GM19324 (cell line): Measurements from ENCODE around the gene KLHL17.
"Not testable (repeated sequence)": the region's sequence is repeated elsewhere in the genome, so short reads cannot be mapped to it uniquely, and the experiment has no call there.

Experiments
- ATAC-seq: cut with Tn5 transposase; IDR thresholded peaks from one replicate; pipeline ENCODE4 v1.9.1; 2021; ENCODE audit warnings: mild to moderate bottlenecking, moderate library complexity; ENCODE audit not compliant: unreplicated experiment, low FRiP score

The KLHL17 gene

DNA sequence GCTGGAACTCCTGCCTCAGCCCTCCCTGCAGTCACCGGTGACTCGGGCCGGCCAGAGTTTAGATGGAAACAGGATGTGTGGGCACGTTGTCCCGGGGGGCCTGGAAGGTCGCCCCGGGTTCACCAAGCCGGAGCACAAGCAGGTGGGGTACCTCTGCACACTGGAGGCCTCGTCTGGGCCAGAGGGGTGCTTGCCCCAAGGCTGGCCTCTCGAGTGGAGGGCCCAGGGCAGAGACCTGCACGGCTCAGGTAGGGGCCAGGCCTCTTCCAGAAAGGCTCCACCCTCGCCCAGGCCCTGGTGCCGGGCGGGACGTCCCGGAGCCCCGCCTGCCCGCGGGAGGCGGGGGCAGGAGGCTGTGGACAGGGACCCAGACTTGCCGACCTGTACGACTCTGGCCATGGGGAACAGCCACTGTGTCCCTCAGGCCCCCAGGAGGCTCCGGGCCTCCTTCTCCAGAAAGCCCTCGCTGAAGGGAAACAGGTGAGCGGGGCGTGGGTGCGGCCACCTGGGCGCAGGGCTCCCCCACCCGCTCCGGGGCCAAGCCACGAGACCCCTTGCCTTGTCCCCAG, 5.8 kb downstream of the KLHL17 start, which contains the start of gene PLEKHN1:
PLEKHN1 (plus strand) TSS at position 348 of the 569 bp plus-strand sequence; CDS start at position 398, 50 bp downstream.
- ATAC-seq = peak; percentile 18

- ATAC-seq = peak; percentile 44
Observed at GRCh38 chr1:966704-967300, 6.4 kb downstream of the KLHL17 start.

GRCh38 chr1:967466-968343, 7.3 kb downstream of the KLHL17 start:
- no peak for ATAC-seq

GRCh38 chr1:969260-969855, 9.0 kb downstream of the KLHL17 start:
- no peak for ATAC-seq

GRCh38 chr1:970242-970972, 10.0 kb downstream of the KLHL17 start:
- ATAC-seq = no peak

DNA sequence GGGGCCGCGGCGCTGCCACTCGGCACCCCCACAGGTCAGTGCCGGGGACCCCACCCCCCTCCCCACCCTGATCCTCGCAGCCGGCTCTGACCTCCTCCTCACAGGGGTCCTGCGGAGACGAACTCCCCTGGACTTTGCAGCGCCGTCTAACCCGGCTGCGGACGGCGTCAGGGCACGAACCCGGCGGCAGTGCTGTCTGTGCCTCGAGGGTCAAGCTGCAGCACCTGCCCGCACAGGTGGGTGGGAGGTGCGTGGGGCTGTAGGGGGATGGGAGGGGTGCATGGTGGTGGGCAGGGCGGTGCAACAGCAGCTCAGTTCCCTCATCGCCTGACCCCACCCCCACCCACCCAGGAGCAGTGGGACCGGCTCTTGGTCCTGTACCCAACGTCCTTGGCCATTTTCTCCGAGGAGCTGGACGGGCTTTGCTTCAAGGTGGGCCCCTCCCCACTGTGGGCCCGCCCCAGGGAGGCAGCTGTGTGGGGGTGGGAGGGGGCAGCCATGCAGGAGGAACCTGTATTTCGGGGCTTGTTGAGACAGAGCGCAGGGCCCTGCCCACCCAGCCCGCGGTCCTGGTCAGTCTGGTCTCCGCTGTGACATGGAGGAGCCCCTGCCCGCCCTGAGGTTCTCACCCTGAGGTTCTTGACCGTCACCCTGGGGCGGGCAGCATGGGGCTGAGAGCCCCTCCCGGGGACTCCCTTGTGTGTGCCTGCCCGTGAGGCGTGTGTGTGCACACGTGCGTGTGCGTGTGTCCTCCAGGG, 10.8 kb downstream of the KLHL17 start:
- ATAC-seq = no peak

- ATAC-seq = no peak
Observed at GRCh38 chr1:971751-972506, 11.5 kb downstream of the KLHL17 start.

- no peak for ATAC-seq
Observed at GRCh38 chr1:972726-973458, 12.5 kb downstream of the KLHL17 start.

- ATAC-seq = no peak
Observed at GRCh38 chr1:973459-974292, 13.3 kb downstream of the KLHL17 start.

- no peak for ATAC-seq
Observed at GRCh38 chr1:974293-974640, 13.9 kb downstream of the KLHL17 start.

DNA sequence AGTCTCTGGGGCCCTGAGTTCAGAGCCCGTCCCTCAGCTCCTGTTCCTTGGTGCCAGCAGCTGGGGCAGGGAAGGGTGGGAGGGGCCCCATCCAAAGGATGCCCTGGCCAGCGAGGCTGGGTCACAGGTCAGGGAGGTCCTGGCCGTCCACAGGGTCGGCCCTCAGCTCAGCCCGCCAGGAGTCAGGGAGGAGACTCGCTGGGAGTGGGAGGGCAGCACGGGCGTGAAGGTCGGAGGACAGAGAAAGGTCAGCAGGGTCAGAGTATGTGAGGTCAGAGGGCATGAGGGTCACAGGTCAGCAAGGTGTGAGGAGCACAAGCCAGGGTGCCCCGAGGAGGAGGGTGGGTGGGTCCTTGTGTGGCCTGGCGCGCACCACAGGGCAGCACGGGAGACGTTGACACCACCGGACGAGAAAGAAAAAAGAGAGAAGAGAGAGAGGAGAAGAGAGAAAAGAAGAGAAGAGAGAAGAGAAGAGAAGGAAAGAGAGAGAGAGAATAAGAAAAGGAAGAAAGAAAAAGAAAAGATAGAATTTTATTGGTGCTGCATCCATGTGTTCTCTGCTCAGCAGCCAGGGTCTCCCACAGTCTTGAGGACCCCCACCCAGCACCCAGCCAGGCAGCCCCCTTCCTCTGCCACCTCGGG, 14.4 kb downstream of the KLHL17 start:
- ATAC-seq = no peak

DNA sequence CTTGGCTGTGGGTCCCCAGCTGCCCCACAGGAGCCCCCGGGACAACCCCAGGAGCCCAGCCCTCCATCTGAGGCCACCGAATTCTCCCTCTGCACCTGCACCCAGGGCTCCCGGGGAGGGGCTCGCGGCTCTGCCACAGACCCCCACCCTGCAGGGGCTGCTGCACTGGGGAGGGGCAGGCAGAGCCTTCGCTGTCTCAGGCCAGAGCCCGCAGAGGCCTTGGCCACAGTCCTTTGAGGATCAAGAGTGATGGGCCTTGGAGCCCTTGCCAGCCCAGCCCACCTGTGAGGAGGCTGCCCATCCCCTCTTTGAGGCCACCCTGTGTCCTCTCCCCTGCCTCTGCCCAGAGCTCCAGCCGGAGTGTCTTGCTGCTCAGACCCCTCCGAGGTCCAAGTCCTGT, 15.0 kb downstream of the KLHL17 start:
- no peak for ATAC-seq

DNA sequence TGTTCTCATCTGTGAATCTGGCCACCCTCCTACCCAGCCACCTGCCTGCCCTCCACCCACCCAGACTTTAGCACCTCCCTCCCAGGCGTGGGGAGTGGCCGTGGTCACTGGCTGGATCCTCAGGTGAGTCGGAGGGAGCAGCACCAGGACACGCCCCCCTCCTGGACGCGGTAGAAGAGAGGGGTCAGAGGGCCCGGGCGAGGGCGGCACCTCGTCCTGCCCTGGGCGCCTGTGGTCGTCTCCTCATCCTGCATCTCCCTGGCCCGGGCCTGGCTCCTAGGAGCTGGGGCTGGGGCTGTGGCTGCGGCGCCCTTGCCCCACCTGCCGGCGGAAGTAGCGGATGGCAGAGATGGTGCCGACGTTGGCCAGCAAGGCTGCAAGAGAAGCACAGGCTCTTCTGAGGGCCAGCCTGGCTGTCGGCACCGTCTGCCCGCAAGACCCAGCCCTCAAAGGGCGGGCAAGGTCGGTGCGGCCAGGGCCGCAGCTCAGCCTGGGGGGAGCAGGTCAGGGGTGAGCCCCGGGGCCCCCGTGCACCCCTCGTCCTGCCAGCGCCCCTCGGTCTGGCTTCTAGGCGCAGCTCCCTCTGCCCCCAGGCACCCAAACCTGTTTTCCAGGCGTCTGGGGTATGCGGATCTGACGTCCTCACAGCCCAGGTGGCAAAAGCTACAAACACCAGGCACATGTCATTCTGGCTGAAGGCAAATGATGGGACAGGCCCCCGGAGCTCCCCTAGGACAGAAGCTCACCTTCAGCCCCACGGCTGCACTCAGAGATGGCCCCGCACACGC, 15.7 kb downstream of the KLHL17 start:
- peak; percentile 45 for ATAC-seq

- ATAC-seq = not testable (repeated sequence)
Observed at GRCh38 chr1:976791-977190, 16.4 kb downstream of the KLHL17 start.

DNA sequence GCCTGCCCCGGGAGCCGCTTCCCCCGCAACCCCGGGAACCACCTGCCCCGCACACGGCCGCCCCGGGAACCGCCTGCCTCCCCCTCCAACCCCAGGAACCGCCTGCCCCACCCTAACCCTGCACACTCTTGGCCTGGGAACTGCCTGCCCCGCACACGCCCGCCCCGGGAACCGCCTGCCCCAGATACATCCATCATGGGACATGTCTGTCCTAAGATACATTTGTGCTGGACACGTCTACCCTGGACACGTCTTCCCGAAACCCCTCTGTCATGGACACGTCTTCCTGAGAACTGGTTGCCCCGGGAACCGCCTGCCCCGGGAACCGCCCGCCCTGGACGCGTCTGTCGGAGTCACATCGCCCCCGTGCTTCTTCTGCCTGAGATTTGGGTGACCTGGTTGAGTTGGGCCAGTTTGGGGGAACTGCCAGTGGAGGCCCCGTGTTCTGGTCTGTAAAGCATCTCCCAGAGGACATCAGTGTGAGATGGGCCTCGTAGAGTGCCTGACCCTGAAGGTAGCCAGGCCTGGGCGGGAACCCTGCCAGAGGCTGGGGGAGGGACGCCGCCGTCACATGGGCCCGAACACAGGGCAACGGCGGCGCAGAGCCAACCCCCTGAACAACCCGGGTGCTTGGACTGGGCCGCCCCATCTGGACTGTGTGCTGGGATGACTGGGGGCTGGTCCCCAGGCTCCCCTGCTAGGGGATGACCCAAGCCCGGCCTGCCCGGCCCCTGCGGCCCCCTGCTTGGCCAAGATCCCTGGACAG, 17.9 kb downstream of the KLHL17 start:
- ATAC-seq = no peak
